ENCODE data around the gene ARHGAP44. TPM values are rescaled to one million over a fixed set of nuclear protein-coding genes. Genes with fewer than 3 reads are reported as not detected.

Gene ARHGAP44
- total and polyA plus RNA-seq, 2 of the 8 experiments (the other 6 are each of a cell fraction or from before 2014, with no cell fraction given) = 6.2 to 22.2 TPM

GRCh38 chr17:12814718-12815117 is 25.4 kb downstream of the ARHGAP44 start:
- Histone ChIP-seq H3K4me2 (ENCODE audit: insufficient read depth in 1 of 2, low read depth in 2 of 2, low read length in 2 of 2) (no peak overlapping the region), H3K36me3 (ENCODE audit: control insufficient read depth in 2 of 4, insufficient read depth in 4 of 4, low read length in 3 of 4) (no peaks in the 10 kb centered on the region), H3K27ac (ENCODE audit: low read depth, low read length) (no peak overlapping the region), H3K14ac (ENCODE audit: insufficient read length) (no peak overlapping the region), H3K23me2 (ENCODE audit: low read depth, low read length) (no peaks in the 10 kb centered on the region), H2BK15ac (ENCODE audit: low read length) (no peak overlapping the region), H2BK5ac (ENCODE audit: low read depth, low read length) (no peak overlapping the region), H2AFZ (ENCODE audit: low read length) (no peak overlapping the region), H3K27me3 (replicated peaks in 1 of 4; ENCODE audit: control insufficient read depth in 3 of 4, extremely low read depth in 1 of 4, insufficient read depth in 3 of 4, low read length in 3 of 4) (no peaks in the 10 kb centered on the region), H2AK5ac (ENCODE audit: low read depth, low read length) (no peak overlapping the region), H4K91ac (replicated peaks; ENCODE audit: insufficient read length, low read length) (no peak overlapping the region), H3K4me3 (ENCODE audit: extremely low read depth in 1 of 4, insufficient read depth in 2 of 4, low read depth in 3 of 4, low read length in 4 of 4) (no peak overlapping the region), H2BK12ac (ENCODE audit: low read depth, low read length) (no peak overlapping the region), H3K18ac (ENCODE audit: extremely low read depth, low read length) (no peak overlapping the region), H3K4ac (replicated peaks; ENCODE audit: insufficient read length, low read depth, low read length) (no peak overlapping the region), H2BK120ac (replicated peaks; ENCODE audit: low read depth, low read length) (no peak overlapping the region), H3K9ac (replicated peaks in 1 of 4; ENCODE audit: extremely low read depth in 1 of 4, low read depth in 3 of 4, low read length in 3 of 4) (no peak overlapping the region), H3K79me2 (ENCODE audit: control insufficient read depth in 1 of 2, insufficient read depth in 2 of 2, low read length in 2 of 2) (peaks cover 0 to 13% of the 10 kb centered on the region in 2 experiments; a peak in 2 of 4 replicates), H3K79me1 (ENCODE audit: low read depth, low read length) (peaks cover 4% of the 10 kb centered on the region; the same call in 1 of the 2 replicates), H3K9me3 (ENCODE audit: insufficient read depth in 2 of 2, low read depth in 1 of 2, low read length in 1 of 2) (peaks cover 0 to 4% of the 10 kb centered on the region in 2 experiments; a peak in 2 of 4 replicates), H4K8ac (ENCODE audit: extremely low read depth, insufficient read depth, low read length) (no peak overlapping the region), H3K4me1 (replicated peaks in 1 of 4; ENCODE audit: control insufficient read depth in 3 of 4, insufficient read depth in 4 of 4, low read length in 3 of 4) (no peaks in the 10 kb centered on the region), H3K23ac (ENCODE audit: insufficient read length) (no peak overlapping the region), H4K5ac (ENCODE audit: insufficient read length, low read depth, low read length) (no peak overlapping the region), H4K20me1 (replicated peaks in 1 of 2; ENCODE audit: control insufficient read depth in 1 of 2, insufficient read depth in 2 of 2, low read length in 2 of 2) (no peaks in the 10 kb centered on the region), H2BK20ac (ENCODE audit: low read length) (no peak overlapping the region), H3K56ac (replicated peaks; ENCODE audit: insufficient read length, low read depth, low read length) (no peak overlapping the region)
- DNase-seq (ENCODE audit: low read depth in 1 of 2, low spot score in 2 of 2) (no peak), FAIRE-seq (no peak)
- WGBS, 2 experiments (ENCODE audit: extremely low coverage in 1 of 2, insufficient coverage in 1 of 2, insufficient read length in 1 of 2, insufficient replicate concordance in 2 of 2, low coverage in 1 of 2, low lambda C conversion rate in 2 of 2, missing lambda C conversion rate in 1 of 2) = 86% methylated on average over 2 of the region's 2 CpGs; no CpG with 5 or more reads in 1 of the 2 experiments
- POLR2A ChIA-PET (ENCODE audit: partially characterized antibody) = no interaction called here
- CTCF ChIA-PET (ENCODE audit: partially characterized antibody) = no interaction called here
- TF ChIP-seq CEBPB (IDR thresholded peaks at IDR 0.05; ENCODE audit: low read depth, low read length) = no peak
- no peak for TF ChIP-seq CHD2 (IDR thresholded peaks at IDR 0.05; ENCODE audit: low read length)
- no peak for TF ChIP-seq FOSL1 (IDR thresholded peaks at IDR 0.05; ENCODE audit: insufficient read depth, low read depth, low read length)
- no peak for TF ChIP-seq EP300 (IDR thresholded peaks at IDR 0.05; ENCODE audit: borderline replicate concordance in 1 of 2, low read depth in 2 of 2, low read length in 2 of 2)
- TF ChIP-seq RFX5 (IDR thresholded peaks at IDR 0.05; ENCODE audit: borderline replicate concordance, low read depth, low read length) = no peak
- no peak for TF ChIP-seq ATF2 (IDR thresholded peaks at IDR 0.05; ENCODE audit: low read length)
- TF ChIP-seq KDM4A (IDR thresholded peaks at IDR 0.05; ENCODE audit: low read depth, low read length, severe bottlenecking) = no peak
- TF ChIP-seq YY1 (IDR thresholded peaks at IDR 0.05; ENCODE audit: low read depth, low read length) = no peak
- TF ChIP-seq GTF2F1 (IDR thresholded peaks at IDR 0.05; ENCODE audit: borderline replicate concordance, low read depth, low read length) = no peak
- TF ChIP-seq MAFK (IDR thresholded peaks at IDR 0.05; ENCODE audit: low read depth, low read length) = no peak
- TF ChIP-seq RAD21 (IDR thresholded peaks at IDR 0.05 in 1 of 2, conservative IDR thresholded peaks at IDR 0.05 in 1 of 2; ENCODE audit: low read depth in 2 of 2, low read length in 2 of 2) = no peak
- no peak for TF ChIP-seq CBX8 (IDR thresholded peaks at IDR 0.05; ENCODE audit: borderline replicate concordance, low read depth, low read length)
- TF ChIP-seq KDM1A (IDR thresholded peaks at IDR 0.05; ENCODE audit: borderline replicate concordance, low read length) = no peak

All from H1 (cell line).